ENCODE measurements around the gene SPN.

DNA sequence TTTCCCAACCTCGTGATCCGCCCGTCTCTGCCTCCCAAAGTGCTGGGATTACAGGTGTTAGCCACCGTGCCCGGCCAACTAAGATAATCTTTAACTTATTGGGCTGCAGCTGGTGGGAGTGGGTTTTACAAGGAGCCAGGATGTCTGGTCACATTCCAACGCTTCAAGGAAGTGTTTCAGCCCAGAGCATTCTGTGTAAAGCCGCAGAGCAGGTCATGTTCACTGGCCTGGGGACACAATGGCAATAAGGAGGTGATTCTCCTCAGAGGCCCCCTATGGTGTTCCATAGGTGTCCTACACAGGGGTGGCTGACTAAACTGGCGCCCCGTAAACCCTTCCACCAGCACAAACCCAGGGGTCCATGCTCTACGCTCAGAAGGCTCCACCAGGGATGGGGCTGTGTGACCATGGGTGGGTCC is 17.1 kb downstream of the SPN start:
- TF ChIP-seq ZNF830 (tag by site-specific recombination; IDR thresholded peaks at IDR 0.05; ENCODE audit: low read depth) = no peak
- TF ChIP-seq, protein P1, sequence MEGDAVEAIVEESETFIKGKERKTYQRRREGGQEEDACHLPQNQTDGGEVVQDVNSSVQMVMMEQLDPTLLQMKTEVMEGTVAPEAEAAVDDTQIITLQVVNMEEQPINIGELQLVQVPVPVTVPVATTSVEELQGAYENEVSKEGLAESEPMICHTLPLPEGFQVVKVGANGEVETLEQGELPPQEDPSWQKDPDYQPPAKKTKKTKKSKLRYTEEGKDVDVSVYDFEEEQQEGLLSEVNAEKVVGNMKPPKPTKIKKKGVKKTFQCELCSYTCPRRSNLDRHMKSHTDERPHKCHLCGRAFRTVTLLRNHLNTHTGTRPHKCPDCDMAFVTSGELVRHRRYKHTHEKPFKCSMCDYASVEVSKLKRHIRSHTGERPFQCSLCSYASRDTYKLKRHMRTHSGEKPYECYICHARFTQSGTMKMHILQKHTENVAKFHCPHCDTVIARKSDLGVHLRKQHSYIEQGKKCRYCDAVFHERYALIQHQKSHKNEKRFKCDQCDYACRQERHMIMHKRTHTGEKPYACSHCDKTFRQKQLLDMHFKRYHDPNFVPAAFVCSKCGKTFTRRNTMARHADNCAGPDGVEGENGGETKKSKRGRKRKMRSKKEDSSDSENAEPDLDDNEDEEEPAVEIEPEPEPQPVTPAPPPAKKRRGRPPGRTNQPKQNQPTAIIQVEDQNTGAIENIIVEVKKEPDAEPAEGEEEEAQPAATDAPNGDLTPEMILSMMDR (tag by site-specific recombination; IDR thresholded peaks at IDR 0.05) = no peak
